ENCODE data around the gene AFF3.

The AFF3 gene

GRCh38 chr2:99537910-99538485 lies 604.4 kb downstream of the AFF3 start:
- TF ChIP-seq CEBPB (IDR thresholded peaks at IDR 0.05) (no peak), MAX (IDR thresholded peaks at IDR 0.05) (no peak), EP300 (IDR thresholded peaks at IDR 0.05; ENCODE audit: borderline replicate concordance) (no peak), TEAD4 (IDR thresholded peaks at IDR 0.05) (no peak), CREB1 (IDR thresholded peaks at IDR 0.05; ENCODE audit: low read depth) (no peak), NFIC (IDR thresholded peaks at IDR 0.05) (no peak), RAD21 (IDR thresholded peaks at IDR 0.05; ENCODE audit: low read depth) (no peak), FOXM1 (IDR thresholded peaks at IDR 0.05; ENCODE audit: borderline replicate concordance, low read depth) (no peak), TAF1 (IDR thresholded peaks at IDR 0.05; ENCODE audit: low read depth) (no peak), EGR1 (IDR thresholded peaks at IDR 0.05) (no peak), TCF12 (IDR thresholded peaks at IDR 0.05; ENCODE audit: low read depth) (no peak)
- TF ChIP-seq, protein P1, sequence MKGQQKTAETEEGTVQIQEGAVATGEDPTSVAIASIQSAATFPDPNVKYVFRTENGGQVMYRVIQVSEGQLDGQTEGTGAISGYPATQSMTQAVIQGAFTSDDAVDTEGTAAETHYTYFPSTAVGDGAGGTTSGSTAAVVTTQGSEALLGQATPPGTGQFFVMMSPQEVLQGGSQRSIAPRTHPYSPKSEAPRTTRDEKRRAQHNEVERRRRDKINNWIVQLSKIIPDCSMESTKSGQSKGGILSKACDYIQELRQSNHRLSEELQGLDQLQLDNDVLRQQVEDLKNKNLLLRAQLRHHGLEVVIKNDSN (IDR thresholded peaks at IDR 0.05) = no peak
- TF ChIP-seq, protein P2, sequence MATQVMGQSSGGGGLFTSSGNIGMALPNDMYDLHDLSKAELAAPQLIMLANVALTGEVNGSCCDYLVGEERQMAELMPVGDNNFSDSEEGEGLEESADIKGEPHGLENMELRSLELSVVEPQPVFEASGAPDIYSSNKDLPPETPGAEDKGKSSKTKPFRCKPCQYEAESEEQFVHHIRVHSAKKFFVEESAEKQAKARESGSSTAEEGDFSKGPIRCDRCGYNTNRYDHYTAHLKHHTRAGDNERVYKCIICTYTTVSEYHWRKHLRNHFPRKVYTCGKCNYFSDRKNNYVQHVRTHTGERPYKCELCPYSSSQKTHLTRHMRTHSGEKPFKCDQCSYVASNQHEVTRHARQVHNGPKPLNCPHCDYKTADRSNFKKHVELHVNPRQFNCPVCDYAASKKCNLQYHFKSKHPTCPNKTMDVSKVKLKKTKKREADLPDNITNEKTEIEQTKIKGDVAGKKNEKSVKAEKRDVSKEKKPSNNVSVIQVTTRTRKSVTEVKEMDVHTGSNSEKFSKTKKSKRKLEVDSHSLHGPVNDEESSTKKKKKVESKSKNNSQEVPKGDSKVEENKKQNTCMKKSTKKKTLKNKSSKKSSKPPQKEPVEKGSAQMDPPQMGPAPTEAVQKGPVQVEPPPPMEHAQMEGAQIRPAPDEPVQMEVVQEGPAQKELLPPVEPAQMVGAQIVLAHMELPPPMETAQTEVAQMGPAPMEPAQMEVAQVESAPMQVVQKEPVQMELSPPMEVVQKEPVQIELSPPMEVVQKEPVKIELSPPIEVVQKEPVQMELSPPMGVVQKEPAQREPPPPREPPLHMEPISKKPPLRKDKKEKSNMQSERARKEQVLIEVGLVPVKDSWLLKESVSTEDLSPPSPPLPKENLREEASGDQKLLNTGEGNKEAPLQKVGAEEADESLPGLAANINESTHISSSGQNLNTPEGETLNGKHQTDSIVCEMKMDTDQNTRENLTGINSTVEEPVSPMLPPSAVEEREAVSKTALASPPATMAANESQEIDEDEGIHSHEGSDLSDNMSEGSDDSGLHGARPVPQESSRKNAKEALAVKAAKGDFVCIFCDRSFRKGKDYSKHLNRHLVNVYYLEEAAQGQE (IDR thresholded peaks at IDR 0.05; ENCODE audit: low read depth) = no peak

DNA sequence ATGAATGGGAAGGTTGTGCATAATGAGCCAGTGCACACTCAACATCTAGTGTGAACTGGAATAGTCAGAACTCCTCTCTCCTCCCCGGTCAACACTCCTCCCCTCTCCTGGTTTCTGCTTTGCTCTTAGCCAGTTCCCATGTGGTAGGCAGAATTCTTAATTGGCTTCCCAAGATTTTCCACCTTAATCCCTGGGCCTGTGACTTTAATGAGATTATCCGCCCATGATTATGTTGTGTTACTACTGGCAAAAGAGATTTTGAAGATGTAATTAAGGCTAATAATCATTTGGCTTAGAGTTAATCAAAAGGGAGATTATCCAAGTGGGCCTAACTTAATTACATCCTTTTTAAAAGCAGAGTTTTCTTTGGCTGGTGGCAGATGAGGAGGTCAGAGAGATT lies 618.3 kb downstream of the AFF3 start:
- TF ChIP-seq RAD21 (IDR thresholded peaks at IDR 0.05; ENCODE audit: low read depth) (no peak), CEBPB (IDR thresholded peaks at IDR 0.05) (no peak), YY1 (IDR thresholded peaks at IDR 0.05; ENCODE audit: low read depth) (no peak), EGR1 (IDR thresholded peaks at IDR 0.05) (no peak), ZBTB7A (IDR thresholded peaks at IDR 0.05; ENCODE audit: low read depth) (no peak), TAF1 (IDR thresholded peaks at IDR 0.05; ENCODE audit: low read depth) (no peak), CREB1 (IDR thresholded peaks at IDR 0.05; ENCODE audit: low read depth) (no peak), MAX (IDR thresholded peaks at IDR 0.05) (no peak), FOXM1 (IDR thresholded peaks at IDR 0.05; ENCODE audit: borderline replicate concordance, low read depth) (no peak), TEAD4 (IDR thresholded peaks at IDR 0.05) (no peak), NFIC (IDR thresholded peaks at IDR 0.05) (no peak)
- TF ChIP-seq, protein P2 (IDR thresholded peaks at IDR 0.05; ENCODE audit: low read depth) = no peak
- TF ChIP-seq, protein P1 (IDR thresholded peaks at IDR 0.05) = no peak

GRCh38 chr2:99522157-99522556 lies 620.2 kb downstream of the AFF3 start:
- TF ChIP-seq EP300 (IDR thresholded peaks at IDR 0.05; ENCODE audit: borderline replicate concordance) = no peak
- no peak for TF ChIP-seq RAD21 (IDR thresholded peaks at IDR 0.05; ENCODE audit: low read depth)
- no peak for TF ChIP-seq NFIC (IDR thresholded peaks at IDR 0.05)
- no peak for TF ChIP-seq TEAD4 (IDR thresholded peaks at IDR 0.05)
- no peak for TF ChIP-seq FOXM1 (IDR thresholded peaks at IDR 0.05; ENCODE audit: borderline replicate concordance, low read depth)
- TF ChIP-seq, protein P1 (IDR thresholded peaks at IDR 0.05) = no peak
- TF ChIP-seq, protein P2 (IDR thresholded peaks at IDR 0.05; ENCODE audit: low read depth) = no peak
- TF ChIP-seq CEBPB (IDR thresholded peaks at IDR 0.05) = no peak
- no peak for TF ChIP-seq ZBTB7A (IDR thresholded peaks at IDR 0.05; ENCODE audit: low read depth)
- TF ChIP-seq MAX (IDR thresholded peaks at IDR 0.05) = no peak

- TF ChIP-seq YY1 (IDR thresholded peaks at IDR 0.05; ENCODE audit: low read depth) (no peak), TEAD4 (IDR thresholded peaks at IDR 0.05) (no peak), TCF12 (IDR thresholded peaks at IDR 0.05; ENCODE audit: low read depth) (no peak), TAF1 (IDR thresholded peaks at IDR 0.05; ENCODE audit: low read depth) (no peak), EGR1 (IDR thresholded peaks at IDR 0.05) (no peak), FOXM1 (IDR thresholded peaks at IDR 0.05; ENCODE audit: borderline replicate concordance, low read depth) (no peak), EP300 (IDR thresholded peaks at IDR 0.05; ENCODE audit: borderline replicate concordance) (no peak), RAD21 (IDR thresholded peaks at IDR 0.05; ENCODE audit: low read depth) (no peak), ZBTB7A (IDR thresholded peaks at IDR 0.05; ENCODE audit: low read depth) (no peak), CEBPB (IDR thresholded peaks at IDR 0.05) (no peak), MAX (IDR thresholded peaks at IDR 0.05) (no peak), NFIC (IDR thresholded peaks at IDR 0.05) (no peak), CREB1 (IDR thresholded peaks at IDR 0.05; ENCODE audit: low read depth) (no peak)
- TF ChIP-seq, protein P1 (IDR thresholded peaks at IDR 0.05) = no peak
- TF ChIP-seq, protein P2 (IDR thresholded peaks at IDR 0.05; ENCODE audit: low read depth) = no peak
These were observed 621.6 kb downstream of the AFF3 start for GRCh38 chr2:99520813-99521212.

All from Ishikawa (cell line).